Pulmonary artery endothelial cell (primary cell): ENCODE results near the gene ABCC11. TPM values are rescaled to one million over a fixed set of nuclear protein-coding genes. Genes with fewer than 3 reads are reported as not detected.

Experiments
- DNase-seq: peaks from one replicate; pipeline ENCODE4 v3.0.0-alpha.2; 2011; ENCODE audit warnings: low read depth, low spot score
- total RNA-seq: library from RNA; depleted of rRNA; stranded (reverse); fragments of >200 nt; gene quantifications from 2 replicates; pipeline ENCODE4 v1.2.3, GENCODE V29; 2014

The ABCC11 gene
- not detected in 2 replicates for total RNA-seq

DNA sequence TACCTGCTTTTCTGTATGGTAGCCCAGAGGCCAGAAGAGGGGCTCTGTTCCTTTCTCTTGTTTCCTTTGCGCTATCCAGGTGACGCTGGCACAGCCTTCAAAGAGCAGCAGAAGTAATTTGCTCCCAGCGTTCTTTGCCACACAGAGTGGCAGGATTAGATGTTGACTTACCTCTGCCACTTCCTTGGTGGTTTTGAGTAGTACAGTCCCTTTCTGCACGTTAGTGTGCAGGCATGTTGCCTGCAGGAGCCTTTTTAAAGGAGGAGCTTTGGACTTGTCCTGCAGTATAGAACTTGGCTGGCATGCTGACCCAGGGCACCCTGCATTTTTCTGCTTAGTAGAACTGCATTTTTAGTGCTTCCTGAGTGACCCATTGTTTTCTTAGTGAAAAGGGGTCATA is at the start of gene ABCC11:
TSS of gene ABCC11 (minus strand) at position 229 of the 400 bp plus-strand sequence. CDS start 15,618 bp downstream, outside the sequence.
- DNase-seq: no peak

DNA sequence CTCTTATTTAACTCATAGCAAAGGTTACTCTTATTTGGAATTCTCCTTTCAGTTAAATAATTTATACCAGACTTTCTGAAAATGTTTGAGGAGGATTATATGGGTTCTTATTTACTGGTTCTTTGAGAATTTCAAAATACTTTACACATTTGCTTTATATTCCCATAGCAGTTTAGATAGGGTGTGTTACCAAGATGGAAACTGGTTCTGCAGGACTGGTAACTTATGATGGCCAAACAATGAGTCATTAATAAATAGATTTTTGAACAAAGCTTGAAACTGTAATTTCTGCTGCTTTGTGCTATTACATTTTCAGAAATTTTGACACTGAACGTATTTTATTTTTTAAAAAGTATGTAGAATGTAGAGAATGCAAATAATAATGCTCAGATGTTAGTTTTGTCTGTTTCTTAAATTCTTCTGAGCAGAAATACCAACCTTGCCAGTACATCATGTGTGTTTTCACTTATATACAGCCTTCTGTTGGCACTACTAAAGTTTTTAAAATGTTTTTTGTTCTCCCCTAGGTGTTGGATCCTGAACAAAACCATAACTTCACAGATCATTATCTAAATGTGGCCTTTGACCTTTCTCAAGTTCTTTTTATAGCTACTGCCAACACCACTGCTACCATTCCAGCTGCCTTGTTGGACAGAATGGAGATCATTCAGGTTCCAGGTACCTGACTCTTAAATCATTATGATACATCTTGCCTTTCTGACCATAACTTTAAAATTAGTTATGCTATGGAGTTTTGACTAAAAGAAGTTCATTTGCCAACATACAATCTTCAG is 48.3 kb upstream of the ABCC11 start:
- no peak for DNase-seq

DNA sequence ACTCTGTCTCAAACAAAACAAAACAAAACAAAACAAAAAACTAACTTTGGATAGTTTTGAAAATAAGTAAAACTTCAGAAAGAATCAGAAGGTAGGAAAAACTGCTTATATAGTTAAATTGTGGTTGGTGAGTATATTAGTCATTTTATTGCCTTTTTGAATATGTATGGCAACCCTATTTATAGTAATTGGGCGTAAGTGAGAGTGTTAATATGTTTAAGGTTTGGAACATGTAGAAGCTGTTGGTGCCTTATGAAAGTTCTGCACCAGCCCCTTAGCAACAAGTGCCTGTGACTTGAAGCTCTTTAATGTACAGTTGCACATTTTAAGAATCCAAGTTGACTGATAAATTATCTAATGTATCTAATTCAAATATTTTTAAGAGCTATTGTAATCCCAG is 47.4 kb upstream of the ABCC11 start:
- no peak for DNase-seq

DNA sequence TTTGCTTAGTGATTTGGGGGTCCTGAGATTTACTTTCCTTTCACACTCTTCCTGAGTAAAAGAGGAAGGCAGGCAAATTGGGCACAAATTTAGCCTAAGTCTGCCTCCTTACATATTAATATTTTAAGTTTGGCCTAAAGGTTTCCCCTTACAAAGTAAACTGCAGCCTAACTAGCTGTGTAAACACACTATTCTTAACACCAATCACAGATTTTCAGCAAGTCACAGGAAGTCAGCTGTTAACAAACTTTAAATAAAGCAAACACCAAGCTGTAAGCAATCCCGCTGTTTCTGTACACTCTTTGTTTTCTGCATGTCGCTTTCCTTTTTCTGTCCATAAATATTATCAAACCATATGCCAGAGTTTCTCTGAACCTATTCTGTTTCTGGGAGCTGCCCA is 45.1 kb upstream of the ABCC11 start:
- DNase-seq: no peak

DNA sequence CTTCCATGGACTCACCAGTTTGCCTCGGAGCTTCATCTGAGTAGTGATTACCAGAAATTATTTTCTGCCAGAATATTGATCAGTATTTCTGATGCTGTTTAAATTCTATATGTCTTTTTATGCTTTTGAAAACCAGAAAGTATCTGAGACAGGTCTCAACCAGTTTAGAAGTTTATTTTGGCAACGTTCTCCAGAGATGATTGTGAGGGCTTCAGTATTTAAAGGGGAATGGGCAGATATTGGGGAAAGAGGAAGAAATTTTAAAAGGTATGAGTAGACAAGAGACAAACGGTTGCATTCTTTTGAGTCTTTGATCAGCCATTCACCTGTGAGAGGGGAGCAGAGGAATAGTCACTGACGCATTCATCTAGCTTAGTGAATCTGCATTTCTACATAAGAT is 44.4 kb upstream of the ABCC11 start:
- DNase-seq: no peak

DNA sequence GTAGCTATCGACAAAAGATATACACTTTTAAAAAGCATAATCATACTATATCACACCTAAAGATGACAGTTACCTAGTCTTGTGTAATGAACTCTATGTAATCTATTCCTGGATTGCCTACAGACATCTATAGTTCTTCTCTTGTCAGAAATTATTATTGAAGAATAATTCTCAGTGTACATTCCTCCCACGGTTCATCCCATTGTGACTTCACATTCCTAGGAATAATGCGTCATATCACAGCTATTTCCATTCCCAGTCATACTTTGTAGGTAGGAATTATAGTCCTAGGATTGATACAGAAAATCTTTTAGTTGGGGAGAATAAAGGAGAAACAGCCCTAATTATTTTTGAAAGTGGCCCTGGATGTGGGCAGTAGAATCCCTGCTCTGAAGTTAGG is 44.0 kb upstream of the ABCC11 start:
- DNase-seq: no peak

DNA sequence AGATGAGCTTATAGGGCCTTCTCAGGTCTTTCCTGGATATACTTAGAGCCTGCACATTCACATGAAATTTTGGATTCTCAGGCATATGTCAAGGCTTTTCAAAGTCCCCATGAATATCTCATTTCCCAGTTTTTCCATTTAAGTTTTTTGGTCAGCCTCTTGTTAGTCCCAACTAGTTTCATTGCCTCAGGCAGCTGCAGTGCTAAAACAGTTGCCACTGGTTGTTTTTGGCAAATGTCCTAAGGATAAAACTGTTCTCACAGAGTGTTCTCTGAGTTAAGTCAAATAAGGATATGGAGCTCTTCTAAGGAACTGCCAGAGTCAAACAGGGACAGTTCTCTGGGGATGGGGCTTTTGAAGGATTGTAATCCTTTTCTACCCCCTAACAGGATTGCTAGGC is 39.9 kb upstream of the ABCC11 start:
- no peak for DNase-seq

DNA sequence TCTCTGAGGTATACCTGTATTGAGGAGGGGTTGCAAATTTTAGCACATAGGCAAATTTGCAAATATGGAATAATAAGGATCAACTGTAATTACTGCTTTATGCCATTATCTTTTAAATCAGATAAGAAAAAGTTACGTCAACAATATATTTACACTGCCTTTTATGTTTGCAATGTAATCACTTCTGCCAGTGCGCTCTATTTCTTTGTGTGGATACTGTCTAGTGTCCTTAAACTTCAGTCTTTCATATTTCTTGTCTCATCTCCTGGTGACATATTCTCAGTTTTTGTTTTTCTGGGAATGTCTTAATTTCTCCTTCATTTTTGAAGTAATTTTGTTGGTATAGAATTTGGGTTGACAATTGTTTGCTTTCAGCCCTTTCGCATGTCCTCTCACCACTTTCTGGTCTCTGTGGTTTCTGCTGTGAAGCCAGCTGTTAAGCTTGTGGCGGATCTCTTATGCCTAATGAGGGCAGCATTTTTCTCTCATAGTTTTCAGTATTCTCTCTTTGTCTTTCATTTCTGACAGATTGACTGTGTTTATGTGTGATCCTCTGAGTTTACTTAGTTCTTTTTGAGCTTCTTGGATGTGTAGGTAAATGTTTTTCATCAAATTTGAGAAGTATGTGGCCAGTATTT is 37.6 kb upstream of the ABCC11 start:
- DNase-seq: no peak

DNA sequence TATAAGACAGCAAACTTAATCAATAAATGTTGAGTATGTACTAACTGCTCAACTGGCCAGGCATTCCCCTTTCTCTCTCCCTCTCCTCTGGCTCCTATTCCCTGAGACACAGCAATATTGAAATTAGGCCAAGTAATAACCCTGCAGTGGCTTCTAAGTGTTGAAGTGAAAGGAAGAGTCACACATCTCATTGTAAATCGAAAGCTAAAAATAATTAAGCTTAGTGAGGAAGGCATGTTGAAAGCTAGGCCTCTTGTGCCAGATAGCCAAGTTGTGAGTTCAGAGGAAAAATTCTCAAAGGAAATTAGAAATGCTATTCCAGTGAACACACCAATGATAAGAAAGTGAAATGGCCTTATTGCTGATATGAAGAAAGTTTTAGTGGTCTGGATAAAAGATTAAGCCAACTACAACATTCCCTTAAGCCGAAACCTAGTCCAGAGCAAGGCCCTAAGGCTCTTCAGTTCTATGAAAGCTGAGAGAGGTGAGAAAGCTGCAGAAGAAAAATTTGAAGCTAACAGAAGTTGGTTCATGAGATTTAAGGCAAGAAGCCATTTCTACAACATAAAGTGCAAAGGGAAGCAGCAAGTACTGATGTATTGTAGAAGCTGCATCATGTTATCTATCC is 35.4 kb upstream of the ABCC11 start:
- no peak for DNase-seq

DNA sequence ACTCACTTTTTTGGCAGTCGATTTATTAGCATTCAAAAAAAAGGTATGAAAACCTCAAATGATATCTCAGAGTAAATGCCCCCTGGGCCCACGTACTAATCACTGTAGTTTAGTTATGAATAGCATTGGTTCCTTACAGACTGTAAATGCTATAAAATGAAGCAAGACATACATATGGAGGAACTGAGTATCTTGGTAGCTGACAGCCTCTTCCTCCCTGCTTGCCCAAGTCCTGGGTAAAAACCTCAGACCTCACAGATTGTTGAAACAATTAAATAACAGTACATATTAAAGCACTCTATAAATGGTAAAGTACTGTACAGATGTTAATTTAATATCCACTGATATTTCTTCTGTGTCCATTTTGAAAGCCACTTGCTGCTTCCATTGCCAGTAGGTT is 33.2 kb upstream of the ABCC11 start:
- no peak for DNase-seq

DNA sequence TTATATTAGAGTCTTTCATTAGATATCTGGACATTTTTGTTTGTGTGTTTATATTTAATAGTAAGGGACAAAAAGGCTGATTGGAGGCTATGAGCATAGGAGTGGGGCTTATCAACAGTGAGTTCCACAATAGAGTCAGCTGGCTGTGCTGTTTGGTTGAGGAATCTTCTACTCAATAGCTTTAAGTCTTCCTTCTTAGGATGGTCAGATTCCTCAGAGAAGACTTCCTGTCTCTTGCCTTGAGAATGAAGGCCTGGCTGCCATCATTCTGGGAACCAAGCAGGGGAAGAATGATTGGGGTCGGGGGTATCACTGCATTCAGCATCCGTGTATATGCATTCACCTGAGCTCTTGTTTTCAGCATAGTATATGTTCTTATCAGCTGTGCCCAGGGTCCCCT is 31.9 kb upstream of the ABCC11 start:
- DNase-seq: no peak

DNA sequence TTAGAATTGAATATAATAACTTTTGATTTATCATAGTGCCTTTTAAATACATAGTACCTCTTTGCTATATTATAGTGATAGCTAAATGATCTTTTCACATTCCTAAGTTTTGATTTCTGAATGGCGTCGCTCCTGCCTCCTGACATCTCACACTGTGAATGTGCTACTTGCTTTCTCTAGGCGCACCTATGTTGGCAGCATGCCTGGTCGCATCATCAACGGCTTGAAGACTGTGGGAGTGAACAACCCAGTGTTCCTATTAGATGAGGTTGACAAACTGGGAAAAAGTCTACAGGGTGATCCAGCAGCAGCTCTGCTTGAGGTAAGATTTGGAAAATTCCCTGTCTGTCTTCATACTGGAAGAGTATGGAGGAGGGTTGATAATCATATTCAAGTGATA is 29.8 kb upstream of the ABCC11 start:
- no peak for DNase-seq

DNA sequence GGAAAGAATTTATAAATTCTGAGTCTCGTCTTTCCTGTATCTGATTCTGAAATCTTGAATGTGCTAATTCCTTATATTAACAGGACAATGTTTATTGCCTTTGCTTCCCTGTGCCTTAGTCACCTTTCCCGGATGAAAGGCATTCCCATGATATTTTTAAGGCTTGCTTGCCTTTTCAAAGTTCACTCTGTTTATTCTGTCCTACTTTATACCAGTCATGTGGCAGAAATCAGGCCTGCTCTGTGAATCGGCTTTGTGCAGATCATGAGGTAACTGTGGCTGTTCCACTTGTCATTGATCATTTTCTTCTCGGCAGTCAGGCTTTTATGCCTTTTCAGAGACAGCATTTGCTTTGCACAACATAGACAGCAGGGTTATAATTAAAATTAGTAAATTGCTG is 28.8 kb upstream of the ABCC11 start:
- no peak for DNase-seq

DNA sequence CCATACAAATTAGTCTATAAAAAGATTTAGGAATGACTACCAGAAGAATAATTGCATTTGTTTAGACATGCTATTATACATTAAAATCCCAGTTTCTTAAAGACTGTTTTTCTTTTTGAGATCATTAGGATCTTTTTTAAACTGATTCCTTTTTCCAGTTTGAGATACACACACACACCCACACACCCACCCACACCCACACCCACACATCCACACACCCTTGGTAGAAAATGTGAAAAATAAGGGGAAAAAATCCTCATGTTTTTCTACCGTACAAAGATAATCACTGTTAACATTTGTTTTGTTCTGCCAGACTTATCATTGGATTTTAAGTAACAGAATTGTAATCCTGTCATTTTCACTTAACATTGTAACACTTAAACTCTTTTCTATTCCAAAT is 27.1 kb upstream of the ABCC11 start:
- no peak for DNase-seq

DNA sequence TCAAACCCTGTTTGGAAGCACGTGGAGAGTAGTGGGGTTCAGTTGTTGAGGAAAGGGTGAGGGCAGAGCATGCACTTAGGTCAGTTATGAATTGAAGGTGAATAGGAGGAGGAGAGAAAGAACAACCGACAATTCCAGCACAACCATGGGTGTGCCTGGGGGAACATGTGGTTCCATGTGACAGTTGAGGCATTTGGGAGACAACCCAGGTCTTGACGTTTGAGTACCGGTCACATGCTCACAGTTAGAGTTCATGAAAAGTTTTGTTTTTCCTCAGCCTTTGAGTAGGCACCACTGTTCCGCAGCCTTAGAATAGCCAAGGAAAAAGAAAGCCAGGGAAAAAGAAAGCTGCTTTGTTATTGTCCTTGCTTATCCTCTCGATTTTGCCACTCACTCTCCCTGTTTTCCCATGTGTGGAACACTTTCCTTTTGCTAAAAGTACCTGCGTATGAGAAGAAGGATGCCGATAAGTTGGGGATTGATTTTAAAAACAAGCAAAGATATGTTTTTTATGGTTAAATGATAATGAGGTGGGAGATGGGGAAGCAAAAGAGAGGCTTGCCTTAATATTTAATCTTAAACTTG is 25.6 kb upstream of the ABCC11 start:
- DNase-seq: no peak

DNA sequence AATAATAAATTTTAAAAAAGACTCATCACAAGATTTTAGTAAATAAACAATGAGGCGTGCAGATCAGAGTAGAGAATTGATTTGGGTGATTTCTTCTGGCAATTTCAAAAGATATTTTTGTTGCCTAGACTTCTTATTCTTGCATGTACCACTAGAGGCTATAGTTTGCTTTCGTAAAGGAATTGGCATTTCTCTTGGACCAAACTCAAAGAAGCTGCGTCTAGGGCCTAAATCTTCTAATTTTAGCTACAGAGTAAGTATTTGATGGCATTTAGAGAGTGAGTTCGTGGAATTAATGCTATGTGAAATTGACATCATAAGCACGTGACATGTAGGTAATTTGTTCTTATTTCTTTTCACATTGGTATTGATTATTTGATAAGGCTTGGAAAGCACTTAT is 24.4 kb upstream of the ABCC11 start:
- no peak for DNase-seq

DNA sequence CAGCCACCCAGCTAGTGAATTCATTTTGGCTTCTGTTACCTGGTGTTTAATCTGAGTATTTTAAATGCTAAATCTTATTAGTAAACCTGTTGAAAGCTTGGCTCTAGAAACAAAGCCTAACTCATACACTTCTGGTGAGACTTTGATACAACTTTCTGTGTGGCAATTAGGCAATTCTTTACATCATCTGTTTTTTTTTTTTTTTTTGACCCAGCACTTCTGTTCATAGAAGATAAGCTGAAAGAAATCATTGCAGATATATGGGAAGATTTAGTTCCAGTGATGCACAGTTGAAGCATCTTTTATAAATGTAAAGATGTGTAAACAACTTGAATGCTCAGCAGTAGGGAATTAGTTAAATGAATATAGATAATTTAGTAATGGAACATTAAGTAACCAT is 21.7 kb upstream of the ABCC11 start:
- no peak for DNase-seq

DNA sequence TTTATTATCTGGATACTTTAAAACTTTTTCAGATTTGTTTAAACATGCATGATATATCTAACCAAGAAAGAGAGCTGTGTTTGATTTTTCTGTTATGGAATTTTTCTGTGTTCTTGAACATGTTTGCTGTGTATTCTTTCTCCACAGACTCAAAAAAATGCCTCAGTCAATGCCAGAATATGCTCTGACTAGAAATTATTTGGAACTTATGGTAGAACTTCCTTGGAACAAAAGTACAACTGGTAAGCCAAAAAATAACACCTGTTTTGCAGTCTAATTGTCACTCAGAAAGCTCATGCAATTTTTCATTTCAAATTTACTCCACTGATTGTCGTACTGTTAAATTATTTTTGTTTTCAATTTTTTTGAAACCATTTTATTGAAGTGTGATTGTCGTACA is 15.3 kb upstream of the ABCC11 start:
- DNase-seq: no peak

DNA sequence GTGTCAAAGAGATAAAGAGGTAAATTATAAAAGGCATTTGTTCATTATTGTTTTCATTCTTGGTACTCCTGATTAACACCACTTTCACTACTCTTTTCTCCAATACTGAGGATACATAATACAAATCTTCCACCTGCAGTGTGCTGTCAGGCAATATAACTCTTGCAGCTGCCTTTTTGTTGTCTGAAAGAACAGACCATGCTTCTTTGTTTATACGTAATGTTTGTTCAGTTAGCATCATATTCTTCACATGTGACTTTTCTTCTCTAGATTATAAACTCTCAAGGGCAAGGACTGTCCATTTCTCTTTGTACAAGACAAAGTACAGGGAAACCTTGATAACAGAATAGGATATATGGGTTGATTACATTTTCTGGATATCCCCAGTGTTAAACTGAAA is 14.2 kb upstream of the ABCC11 start:
- DNase-seq: no peak

DNA sequence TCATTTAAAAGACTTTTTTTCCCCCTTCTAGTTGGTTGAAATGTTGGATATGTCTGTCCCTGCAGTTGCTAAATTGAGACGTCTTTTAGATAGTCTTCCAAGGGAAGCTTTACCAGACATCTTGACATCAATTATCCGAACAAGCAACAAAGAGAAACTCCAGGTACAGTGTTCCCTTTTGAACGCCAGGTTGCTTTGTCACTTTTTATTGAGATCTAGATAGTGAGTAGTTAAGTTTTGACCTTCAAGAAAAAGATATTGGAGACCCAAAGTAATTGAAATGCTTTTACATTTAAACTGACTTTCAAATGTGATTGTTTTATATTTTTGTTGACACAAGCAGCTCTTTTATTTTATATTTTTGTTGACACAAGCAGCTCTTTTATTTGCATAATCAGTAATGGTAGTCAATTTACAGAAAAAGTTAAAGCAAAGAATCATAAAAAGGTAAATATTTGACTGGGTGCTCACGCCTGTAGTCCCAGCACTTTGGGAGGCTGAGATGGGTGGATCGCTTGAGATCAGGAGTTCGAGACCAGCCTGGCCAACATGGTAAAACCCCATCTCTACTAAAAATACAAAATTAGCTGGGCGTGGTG is 9.3 kb upstream of the ABCC11 start:
- DNase-seq: no peak

DNA sequence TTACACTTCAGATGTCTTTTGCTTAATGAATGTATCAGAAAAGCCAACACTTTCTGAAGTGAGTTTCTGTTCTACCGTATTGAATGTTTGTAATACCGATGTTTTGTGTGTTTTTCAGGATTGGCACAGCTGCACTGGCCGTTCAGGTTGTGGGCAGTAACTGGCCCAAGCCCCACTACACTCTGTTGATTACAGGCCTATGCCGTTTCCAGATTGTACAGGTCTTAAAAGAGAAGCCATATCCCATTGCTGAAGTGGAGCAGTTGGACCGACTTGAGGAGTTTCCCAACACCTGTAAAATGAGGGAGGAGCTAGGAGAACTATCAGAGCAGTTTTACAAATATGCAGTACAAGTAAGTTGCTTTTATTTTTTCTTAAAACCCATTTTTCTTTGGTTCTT is 4.7 kb upstream of the ABCC11 start:
- no peak for DNase-seq
